Stimulated activated naive CD8-positive, alpha-beta T cell treated with anti-CD3 and anti-CD28 coated beads, Interleukin-15, Interleukin-2, amounts not matched to agents 100 U/mL and 50 U/mL, for 24 hours (primary cell): ENCODE results near the gene CCL25.
"Not testable (repeated sequence)": the region's sequence is repeated elsewhere in the genome, so short reads cannot be mapped to it uniquely, and the experiment has no call there.

ENCODE experiments used
- ATAC-seq: fragments of 150-1000 bp; cut with Tn5 transposase; one replicate; pipeline ENCODE4 v1.10.0; 2021
- DNase-seq: peaks from one replicate; pipeline ENCODE4 v3.0.0; 2021

Gene CCL25

GRCh38 chr19:8085598-8086408, 33.2 kb downstream of the CCL25 start:
- ATAC-seq = no peak
- DNase-seq = no peak

- DNase-seq = no peak
- ATAC-seq = no peak
Observed at GRCh38 chr19:8086849-8087248, 34.3 kb downstream of the CCL25 start.

- DNase-seq = no peak
- ATAC-seq = no peak
Observed at GRCh38 chr19:8087876-8088275, 35.3 kb downstream of the CCL25 start.

GRCh38 chr19:8088752-8089663, 36.4 kb downstream of the CCL25 start:
- DNase-seq (no peak), ATAC-seq (no peak)

- DNase-seq = no peak
Observed at GRCh38 chr19:8089664-8090601, 37.4 kb downstream of the CCL25 start.

GRCh38 chr19:8090950-8091349, 38.4 kb downstream of the CCL25 start:
- DNase-seq = no peak
- no peak for ATAC-seq

More at GRCh38 chr19:8089664-8090601, 37.4 kb downstream of the CCL25 start:
- ATAC-seq = no peak

GRCh38 chr19:8093740-8094139, 41.2 kb downstream of the CCL25 start:
- ATAC-seq (no peak), DNase-seq (no peak)

GRCh38 chr19:8094336-8094735, 41.8 kb downstream of the CCL25 start:
- no peak for ATAC-seq

GRCh38 chr19:8095354-8095886, 42.9 kb downstream of the CCL25 start:
- DNase-seq (no peak), ATAC-seq (no peak)

More at GRCh38 chr19:8094336-8094735, 41.8 kb downstream of the CCL25 start:
- DNase-seq = no peak

- no peak for DNase-seq
- no peak for ATAC-seq
Observed at GRCh38 chr19:8096071-8096470, 43.5 kb downstream of the CCL25 start.

GRCh38 chr19:8097198-8097597, 44.6 kb downstream of the CCL25 start:
- ATAC-seq (no peak), DNase-seq (no peak)

GRCh38 chr19:8097681-8098567, 45.4 kb downstream of the CCL25 start:
- DNase-seq (no peak), ATAC-seq (no peak)

- ATAC-seq (no peak), DNase-seq (no peak)
Observed at GRCh38 chr19:8101311-8101710, 48.8 kb downstream of the CCL25 start.

GRCh38 chr19:8101910-8102309, 49.4 kb downstream of the CCL25 start:
- not testable (repeated sequence) for DNase-seq, ATAC-seq

GRCh38 chr19:8105471-8105870, 52.9 kb downstream of the CCL25 start:
- DNase-seq = no peak
- no peak for ATAC-seq

GRCh38 chr19:8107301-8107903, 54.8 kb downstream of the CCL25 start:
- DNase-seq (no peak), ATAC-seq (no peak)

- DNase-seq (no peak), ATAC-seq (no peak)
Observed at GRCh38 chr19:8108560-8109445, 56.2 kb downstream of the CCL25 start.

GRCh38 chr19:8109455-8109854, 56.9 kb downstream of the CCL25 start:
- ATAC-seq = no peak
- no peak for DNase-seq
